Memory B cell (primary cell): ENCODE data around the gene EFCAB9.
"Not testable (repeated sequence)": the region's sequence is repeated elsewhere in the genome, so short reads cannot be mapped to it uniquely, and the experiment has no call there.

Experiments used
- ATAC-seq: fragments of 150-1000 bp; cut with Tn5 transposase; 2 replicates; pipeline ENCODE4 v1.10.0; 2021; ENCODE audit warnings: low read depth, mild to moderate bottlenecking, moderate library complexity
- DNase-seq, 2 donors: peaks; one replicate each; pipeline ENCODE4 v3.0.0; 2022; ENCODE audit warnings: low spot score in 2 of 2
- H3K27ac Mint-ChIP-seq: one replicate; pipeline ENCODE4 v1.8.0; 2022; ENCODE audit warnings: mild to moderate bottlenecking, moderate library complexity, mixed read lengths
- H3K27me3 Mint-ChIP-seq: one replicate; pipeline ENCODE4 v1.8.0; 2022; ENCODE audit warnings: mixed read lengths
- H3K36me3 Mint-ChIP-seq: one replicate; pipeline ENCODE4 v1.8.0; 2022; ENCODE audit warnings: mild to moderate bottlenecking, mixed read lengths
- H3K4me1 Mint-ChIP-seq: one replicate; pipeline ENCODE4 v1.8.0; 2022; ENCODE audit warnings: mixed read lengths
- H3K4me3 Mint-ChIP-seq: one replicate; pipeline ENCODE4 v1.8.0; 2022; ENCODE audit warnings: mild to moderate bottlenecking, moderate library complexity, mixed read lengths
- H3K9me3 Mint-ChIP-seq: one replicate; pipeline ENCODE4 v1.8.0; 2022; ENCODE audit warnings: mixed read lengths

EFCAB9 gene

DNA sequence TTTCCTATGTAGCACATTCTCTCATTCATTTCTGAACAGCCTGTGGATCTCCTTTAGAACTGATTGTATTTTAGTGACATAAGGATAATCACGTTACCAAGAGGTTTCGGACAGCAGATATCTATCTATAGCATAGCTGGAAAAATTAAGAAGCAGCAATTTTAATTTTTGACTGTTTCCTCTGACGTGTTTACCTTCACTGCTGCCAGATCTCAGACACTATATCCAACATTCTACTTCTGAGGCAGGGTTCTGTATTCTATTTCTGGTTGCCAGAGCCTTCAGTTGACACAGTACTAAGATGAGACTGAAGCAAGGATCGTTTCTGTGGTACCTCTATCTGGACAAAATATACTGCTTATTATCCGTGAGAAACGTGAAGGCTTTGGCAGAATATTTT lies at the start of gene EFCAB9:
TSS of gene EFCAB9 (plus strand) at position 301 of the 400 bp plus-strand sequence. CDS start at position 302, 1 bp downstream.
- H3K4me1 Mint-ChIP-seq = no peaks in the 10 kb centered on the region
- H3K27me3 Mint-ChIP-seq = no peaks in the 10 kb centered on the region
- ATAC-seq = no peak
- H3K4me3 Mint-ChIP-seq = no peak within 1 kb of the TSS
- no peak within 1 kb of the TSS for H3K27ac Mint-ChIP-seq
- no peaks in the 10 kb centered on the region for H3K36me3 Mint-ChIP-seq
- DNase-seq = no peak
- H3K9me3 Mint-ChIP-seq = no peaks in the 10 kb centered on the region

DNA sequence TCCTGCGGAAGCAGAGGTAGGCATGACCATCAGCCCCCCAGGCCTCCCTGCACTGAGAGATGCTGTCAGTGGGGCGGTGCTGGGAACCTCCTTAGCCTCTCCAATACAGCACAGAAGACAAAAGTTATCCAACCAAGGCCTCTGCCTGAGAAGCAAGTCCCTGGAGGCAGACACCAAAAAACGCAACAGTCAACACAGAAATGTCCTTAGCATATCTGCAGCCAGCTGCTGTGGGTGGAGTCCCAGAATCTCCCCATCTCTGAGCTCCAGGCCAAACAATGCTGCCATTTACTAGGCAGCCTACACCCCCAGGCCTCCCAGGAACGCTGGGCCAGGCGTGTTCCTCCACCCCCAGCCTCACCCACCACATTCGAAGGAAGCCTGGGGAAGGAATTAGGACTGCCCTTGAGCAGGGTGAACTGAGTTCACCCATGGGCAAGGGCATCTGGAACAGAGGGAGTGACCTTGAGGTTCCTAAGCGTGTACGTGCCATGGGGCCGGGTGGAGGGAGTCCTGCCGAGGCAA lies 49.6 kb upstream of the EFCAB9 start:
- ATAC-seq = peak; percentile 71
- peak overlapping the region; percentile 88 for H3K27ac Mint-ChIP-seq
- peaks cover 11% of the 10 kb centered on the region for H3K36me3 Mint-ChIP-seq
- H3K4me1 Mint-ChIP-seq = peaks cover 48% of the 10 kb centered on the region
- no peak overlapping the region for H3K4me3 Mint-ChIP-seq
- no peaks in the 10 kb centered on the region for H3K9me3 Mint-ChIP-seq
- no peaks in the 10 kb centered on the region for H3K27me3 Mint-ChIP-seq
- DNase-seq = no peak

DNA sequence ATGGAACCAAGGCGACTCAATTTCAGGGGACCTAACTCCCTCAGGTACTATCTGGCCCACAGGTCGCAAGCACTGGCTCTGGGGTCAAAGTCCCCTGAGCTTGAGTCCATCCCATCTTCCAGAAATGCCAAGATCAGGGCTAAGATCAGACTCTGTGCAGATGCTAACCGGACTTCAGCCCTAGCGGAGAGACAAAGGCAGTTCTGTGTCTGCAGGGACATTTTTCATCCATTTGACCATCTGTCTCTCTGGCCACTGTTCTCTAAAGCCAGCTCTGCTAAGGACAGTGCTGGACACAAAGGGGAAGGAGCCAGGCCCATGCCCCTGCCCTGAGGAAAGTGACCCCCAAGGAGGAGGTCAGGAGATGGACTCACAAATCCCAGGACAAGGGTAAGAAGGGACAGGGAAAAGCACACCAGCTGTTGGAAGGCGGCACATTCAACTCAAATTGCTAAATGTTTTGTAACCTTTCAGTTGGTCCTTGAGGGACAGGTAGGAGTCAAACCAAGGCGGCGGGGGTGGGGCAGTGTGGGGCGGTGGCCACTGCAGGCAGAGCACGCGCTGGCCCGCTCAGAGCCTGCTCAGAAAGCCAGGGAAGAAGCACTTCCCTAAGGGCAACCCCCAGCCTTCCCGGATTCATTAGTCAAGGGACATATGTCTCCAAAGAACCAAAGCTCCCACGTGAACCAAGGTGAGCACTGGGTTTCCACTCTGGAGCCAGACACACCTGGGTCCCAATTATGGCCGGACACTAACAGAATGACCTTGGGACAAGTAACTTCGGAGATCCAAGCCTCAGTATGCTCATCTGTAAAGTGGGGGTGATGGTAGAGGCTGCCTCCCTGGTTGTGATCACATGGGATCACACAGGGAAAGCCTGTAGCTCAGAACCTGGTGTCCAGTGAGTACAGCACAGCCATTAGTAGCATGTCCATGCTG lies 48.8 kb upstream of the EFCAB9 start:
- Mint-ChIP-seq H3K36me3 (peaks cover 9% of the 10 kb centered on the region), H3K4me3 (no peak overlapping the region), H3K27ac (peak overlapping the region; percentile 88), H3K9me3 (no peaks in the 10 kb centered on the region), H3K27me3 (no peaks in the 10 kb centered on the region), H3K4me1 (peaks cover 40% of the 10 kb centered on the region)
- no peak for DNase-seq
- ATAC-seq = no peak

DNA sequence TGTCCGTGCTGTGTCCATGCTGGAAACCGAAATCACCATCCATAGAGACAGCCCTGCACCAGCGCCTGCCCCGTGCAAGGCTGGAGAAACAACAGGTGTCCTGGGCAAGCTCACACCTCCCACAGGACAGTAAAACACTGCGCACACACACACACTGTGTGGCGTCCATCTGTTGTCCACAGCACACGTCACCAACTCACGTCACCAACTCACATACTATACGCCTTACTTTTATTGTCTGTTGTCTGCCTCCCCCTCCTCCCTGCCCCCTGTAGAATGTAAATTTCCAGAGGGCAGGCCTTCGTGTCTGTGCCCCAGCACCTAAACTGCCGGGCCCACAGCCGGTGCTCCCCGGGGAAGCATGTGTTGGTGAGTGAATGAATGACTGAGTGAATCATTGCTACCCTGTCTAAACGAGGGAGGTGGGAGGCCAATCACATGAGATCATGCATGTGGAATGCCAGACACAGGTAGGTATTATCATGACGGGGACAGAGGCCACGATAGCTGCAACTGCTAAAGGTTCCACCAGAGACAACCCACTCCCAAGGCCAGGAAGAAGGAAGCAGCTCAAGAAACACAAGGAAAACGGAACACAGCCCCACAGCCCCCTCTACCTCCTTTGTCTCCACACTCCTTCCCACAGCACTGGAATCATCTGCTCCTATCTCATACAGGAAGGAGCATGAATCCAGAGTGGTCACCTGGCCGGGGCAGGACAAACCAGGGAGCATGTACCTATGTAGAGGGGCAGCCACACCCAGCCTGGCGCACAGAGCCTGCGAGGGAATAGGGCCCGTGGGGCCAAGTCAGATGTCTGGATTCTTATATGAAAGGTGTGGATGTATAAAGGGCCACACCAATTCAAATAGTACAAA lies 47.9 kb upstream of the EFCAB9 start:
- Mint-ChIP-seq H3K9me3 (no peaks in the 10 kb centered on the region), H3K36me3 (peaks cover 5% of the 10 kb centered on the region), H3K27ac (peak overlapping the region; percentile 76), H3K4me1 (peaks cover 40% of the 10 kb centered on the region), H3K4me3 (no peak overlapping the region), H3K27me3 (no peaks in the 10 kb centered on the region)
- DNase-seq (no peak), ATAC-seq (no peak)

DNA sequence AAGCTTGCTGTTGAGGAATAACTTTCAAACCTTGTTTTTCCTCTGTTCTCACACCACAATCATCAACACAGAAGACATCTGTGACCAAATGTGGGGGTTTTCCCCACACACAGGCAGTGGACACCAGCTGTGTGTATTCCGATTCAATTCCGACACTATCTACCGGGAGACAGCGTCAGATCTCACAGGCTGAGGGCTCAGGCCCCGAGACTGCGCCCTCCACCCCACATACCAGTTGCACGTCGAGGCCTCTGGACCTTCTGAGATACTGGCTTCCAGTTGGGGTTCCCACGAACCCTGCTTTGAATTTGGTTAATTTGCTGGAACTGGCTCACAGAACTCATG lies 47.3 kb upstream of the EFCAB9 start:
- ATAC-seq = no peak
- Mint-ChIP-seq H3K9me3 (no peaks in the 10 kb centered on the region), H3K4me1 (peaks cover 43% of the 10 kb centered on the region), H3K4me3 (no peak overlapping the region), H3K36me3 (peaks cover 8% of the 10 kb centered on the region), H3K27me3 (no peaks in the 10 kb centered on the region), H3K27ac (peak overlapping the region; percentile 67)
- no peak for DNase-seq

DNA sequence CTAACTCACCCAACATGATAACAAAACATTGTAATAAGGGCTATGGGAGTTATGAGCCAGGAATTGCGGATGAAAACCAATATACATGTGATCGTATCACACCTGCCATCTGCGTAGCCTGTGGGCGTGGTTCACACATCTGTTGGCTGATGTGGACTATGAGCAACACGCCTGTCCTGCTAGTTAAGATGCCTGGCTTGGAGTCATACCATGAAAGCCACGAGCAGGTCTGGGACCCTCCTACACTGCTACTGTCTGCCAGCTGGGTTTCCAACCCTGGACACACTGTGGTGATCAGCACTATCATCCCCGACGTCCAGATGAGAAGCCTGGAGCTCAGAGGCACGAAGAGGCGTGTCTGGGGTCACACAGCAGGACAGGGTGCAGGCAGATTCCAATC lies 46.1 kb upstream of the EFCAB9 start:
- DNase-seq (no peak), ATAC-seq (no peak)
- Mint-ChIP-seq H3K4me1 (peaks cover 41% of the 10 kb centered on the region), H3K9me3 (no peaks in the 10 kb centered on the region), H3K27ac (peak overlapping the region; percentile 67), H3K27me3 (no peaks in the 10 kb centered on the region), H3K4me3 (no peak overlapping the region), H3K36me3 (peaks cover 12% of the 10 kb centered on the region)

DNA sequence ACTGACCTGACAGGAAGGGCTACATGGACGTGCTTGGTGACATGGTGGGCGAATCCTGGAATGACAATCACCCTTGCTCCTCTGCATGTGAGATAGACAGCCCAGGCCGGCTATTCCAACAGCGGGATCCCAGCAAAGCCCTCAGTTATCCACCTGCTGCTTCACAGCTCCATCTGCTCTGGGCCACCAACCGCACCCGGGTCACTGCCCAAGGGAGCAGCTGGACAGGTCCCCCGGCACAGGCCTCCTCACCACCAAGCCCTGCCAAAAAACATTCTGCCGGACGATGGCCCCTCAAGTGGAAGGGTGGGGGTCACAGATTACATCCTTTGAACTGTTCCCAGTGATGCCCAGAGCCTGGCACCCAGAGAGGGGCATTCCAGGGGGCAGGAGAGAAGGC lies 45.6 kb upstream of the EFCAB9 start:
- no peak overlapping the region for H3K27ac Mint-ChIP-seq
- no peaks in the 10 kb centered on the region for H3K9me3 Mint-ChIP-seq
- peaks cover 16% of the 10 kb centered on the region for H3K36me3 Mint-ChIP-seq
- no peaks in the 10 kb centered on the region for H3K27me3 Mint-ChIP-seq
- DNase-seq (no peak), ATAC-seq (no peak)
- no peak overlapping the region for H3K4me3 Mint-ChIP-seq
- peaks cover 43% of the 10 kb centered on the region for H3K4me1 Mint-ChIP-seq

DNA sequence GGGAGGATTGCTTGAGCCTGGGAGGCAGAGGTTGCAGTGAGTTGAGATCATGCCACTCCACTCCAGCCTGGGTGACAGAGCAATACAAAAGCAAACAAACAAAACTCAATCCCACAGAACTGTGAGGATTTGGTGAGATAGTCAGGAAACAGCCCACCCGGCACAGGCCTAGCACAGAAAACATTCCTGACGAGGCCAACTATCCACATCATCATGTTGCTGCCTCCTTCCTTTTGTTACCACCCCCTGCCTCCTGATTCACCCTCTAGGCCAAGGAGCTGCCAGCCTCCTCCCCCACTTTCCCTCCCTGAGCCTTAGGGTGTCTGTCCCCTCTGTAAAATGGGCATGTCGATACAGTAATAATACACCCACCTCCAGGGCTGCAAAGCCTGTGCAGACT lies 44.9 kb upstream of the EFCAB9 start:
- Mint-ChIP-seq H3K27me3 (no peaks in the 10 kb centered on the region), H3K27ac (no peak overlapping the region), H3K4me1 (peaks cover 46% of the 10 kb centered on the region), H3K9me3 (no peaks in the 10 kb centered on the region), H3K36me3 (peaks cover 21% of the 10 kb centered on the region), H3K4me3 (no peak overlapping the region)
- ATAC-seq (no peak), DNase-seq (no peak)

DNA sequence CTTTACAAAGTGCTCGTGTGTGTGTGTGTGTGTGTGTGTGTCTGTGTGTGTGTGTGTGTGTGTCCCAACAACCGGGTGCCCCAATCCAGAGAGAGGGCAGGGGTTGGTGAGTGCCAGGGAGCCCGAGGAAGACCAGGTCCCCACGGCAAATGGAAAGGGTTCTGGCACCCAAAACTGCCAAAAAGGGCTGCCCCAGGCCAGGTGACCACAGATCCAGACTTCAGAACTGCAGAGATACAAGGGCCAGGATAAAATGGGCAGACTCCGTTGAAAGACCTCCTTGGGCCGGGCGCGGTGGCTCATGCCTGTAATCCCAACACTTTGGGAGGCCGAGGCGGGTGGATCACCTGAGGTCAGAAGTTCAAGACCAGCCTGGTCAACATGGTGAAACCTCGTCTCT lies 44.5 kb upstream of the EFCAB9 start:
- not testable (repeated sequence) for H3K4me3 Mint-ChIP-seq, H3K9me3 Mint-ChIP-seq
- H3K36me3 Mint-ChIP-seq = peaks cover 24% of the 10 kb centered on the region

DNA sequence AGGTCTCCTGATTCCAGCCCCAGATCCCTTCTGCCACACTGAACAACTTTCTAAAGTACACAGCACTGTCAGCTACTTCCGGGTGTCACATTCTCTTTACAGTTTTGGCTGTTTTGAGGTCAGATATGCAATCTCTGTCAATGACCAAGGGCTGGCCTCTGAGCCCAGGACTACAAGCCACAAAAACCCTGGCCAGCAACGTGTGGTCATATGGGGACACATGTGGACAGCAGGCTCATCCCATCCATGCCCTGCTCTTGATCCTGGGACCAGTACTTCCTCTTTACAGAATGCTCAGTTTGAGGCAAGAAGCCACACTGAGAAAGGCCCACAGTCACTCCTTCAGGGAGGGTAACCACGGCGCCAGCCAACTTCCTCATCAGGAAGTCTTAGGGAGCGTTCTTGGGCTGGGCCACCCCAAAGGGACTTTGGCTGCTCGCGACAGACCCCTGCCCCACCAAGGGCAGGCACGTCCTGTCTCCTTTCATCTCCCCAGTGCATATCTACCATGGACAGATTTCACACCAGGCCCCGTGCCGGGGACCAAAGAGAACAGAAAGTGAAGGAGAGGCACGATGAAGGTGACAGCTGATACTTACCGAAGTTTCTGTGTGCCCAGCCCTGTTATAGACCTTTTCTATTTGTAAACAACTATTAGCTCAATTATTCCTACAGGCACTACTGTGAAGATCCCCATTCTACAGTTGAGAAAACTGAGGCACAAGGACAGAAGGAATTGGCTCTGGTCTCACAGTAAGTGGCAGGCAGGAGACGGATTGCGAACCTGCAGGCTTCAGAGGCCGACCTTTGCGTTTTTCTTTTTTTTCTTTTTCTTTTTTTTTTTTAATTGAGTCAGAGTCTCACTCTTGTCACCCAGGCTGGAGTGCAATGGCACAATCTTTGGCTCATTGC lies 43.2 kb upstream of the EFCAB9 start:
- no peaks in the 10 kb centered on the region for H3K9me3 Mint-ChIP-seq

More for the DNA sequence above, 44.5 kb upstream of the EFCAB9 start:
- not testable (repeated sequence) for DNase-seq, H3K27me3 Mint-ChIP-seq, H3K27ac Mint-ChIP-seq, ATAC-seq
- H3K4me1 Mint-ChIP-seq = peaks cover 45% of the 10 kb centered on the region

DNA sequence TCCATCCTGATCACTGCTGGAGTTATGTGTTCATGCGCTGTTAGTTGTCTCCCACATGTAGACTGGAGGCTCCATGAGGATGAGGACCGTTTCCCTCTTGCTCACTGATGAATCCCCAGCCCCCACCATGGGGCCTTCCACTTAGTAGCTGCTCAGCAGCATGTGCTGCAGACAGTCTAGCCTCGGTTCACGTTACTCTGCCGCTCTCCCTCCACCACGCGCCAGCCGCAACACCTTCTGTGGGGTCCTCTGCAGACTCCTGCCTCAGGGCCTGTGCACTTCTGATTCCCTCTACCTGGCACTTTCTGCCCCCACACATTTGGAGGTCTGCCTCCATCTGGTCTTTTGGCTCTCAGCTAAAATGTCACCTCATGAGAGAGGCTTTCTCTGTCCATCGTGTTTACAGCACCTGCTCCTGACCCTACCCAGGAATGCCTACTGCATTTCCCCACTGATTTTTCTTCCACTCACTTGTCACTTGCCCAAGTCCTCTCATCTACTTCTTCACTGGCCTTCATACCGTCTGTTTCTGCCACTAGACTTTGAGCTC lies 42.2 kb upstream of the EFCAB9 start:
- Mint-ChIP-seq H3K36me3 (peaks cover 36% of the 10 kb centered on the region), H3K27ac (peak overlapping the region; percentile 76), H3K4me3 (no peak overlapping the region), H3K27me3 (no peaks in the 10 kb centered on the region), H3K4me1 (peaks cover 47% of the 10 kb centered on the region), H3K9me3 (no peaks in the 10 kb centered on the region)
- DNase-seq = no peak
- no peak for ATAC-seq

More for the DNA sequence above, 43.2 kb upstream of the EFCAB9 start:
- peak; percentile 80 for ATAC-seq
- Mint-ChIP-seq H3K27me3 (no peaks in the 10 kb centered on the region), H3K27ac (peak overlapping the region; percentile 76), H3K4me1 (peaks cover 44% of the 10 kb centered on the region), H3K4me3 (peak overlapping the region; percentile 30), H3K36me3 (peaks cover 28% of the 10 kb centered on the region)
- peak; percentile 13 to 23 for DNase-seq

DNA sequence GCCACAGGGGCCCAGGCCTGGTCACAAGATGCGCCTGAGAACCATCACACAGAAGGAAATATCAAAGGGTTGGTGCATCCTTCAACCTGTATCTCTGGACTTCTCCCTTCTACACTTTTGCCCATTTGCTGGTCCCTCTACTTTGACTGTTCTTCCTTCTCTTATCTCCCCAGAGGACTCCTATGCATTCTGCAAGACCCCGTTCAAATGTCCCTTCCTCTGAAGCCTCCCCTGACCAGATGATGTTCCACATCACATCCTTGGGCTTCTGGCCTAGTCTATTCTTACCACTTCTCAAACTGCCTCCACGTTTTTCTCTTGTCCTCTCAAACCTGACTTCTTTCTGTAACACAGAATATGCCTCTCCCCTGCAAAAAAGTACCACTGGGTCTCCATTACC lies 40.3 kb upstream of the EFCAB9 start:
- peak overlapping the region; percentile 64 for H3K27ac Mint-ChIP-seq
- H3K9me3 Mint-ChIP-seq = no peaks in the 10 kb centered on the region
- H3K27me3 Mint-ChIP-seq = no peaks in the 10 kb centered on the region
- ATAC-seq (no peak), DNase-seq (no peak)
- H3K36me3 Mint-ChIP-seq = peaks cover 40% of the 10 kb centered on the region
- no peak overlapping the region for H3K4me3 Mint-ChIP-seq
- H3K4me1 Mint-ChIP-seq = peaks cover 51% of the 10 kb centered on the region

DNA sequence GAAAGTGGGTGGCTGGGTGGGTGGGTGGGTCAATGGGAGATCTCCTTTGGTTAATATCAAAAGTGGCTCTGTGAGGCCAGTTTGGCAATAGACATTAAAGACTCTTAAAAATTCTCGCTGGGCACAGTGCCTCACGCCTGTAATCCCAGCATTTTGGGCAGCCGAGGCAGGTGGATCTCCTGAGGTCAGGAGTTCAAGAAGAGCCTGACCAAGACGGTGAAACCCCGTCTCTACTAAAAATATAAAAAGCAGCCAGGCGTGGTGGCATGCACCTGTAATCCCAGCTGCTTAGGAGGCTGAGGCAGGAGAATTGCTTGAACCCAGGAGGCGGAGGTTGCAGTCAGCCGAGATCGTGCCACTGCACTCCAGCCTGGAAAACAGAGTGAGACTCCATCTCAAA lies 38.9 kb upstream of the EFCAB9 start:
- peaks cover 42% of the 10 kb centered on the region for H3K36me3 Mint-ChIP-seq
- H3K4me3 Mint-ChIP-seq, ATAC-seq, H3K9me3 Mint-ChIP-seq, DNase-seq, H3K27me3 Mint-ChIP-seq: not testable (repeated sequence)
- peaks cover 60% of the 10 kb centered on the region for H3K4me1 Mint-ChIP-seq
- H3K27ac Mint-ChIP-seq = peak overlapping the region; percentile 64
